OCI-LY3 (cell line): Measurements from ENCODE around the gene SMYD2.

Experiments used
- CTCF ChIP-seq: fragments of 200-600, 300-600 bp; sonication (generic); IDR thresholded peaks from 2 replicates; pipeline ENCODE4 v1.5.1; 2014; ENCODE audit warnings: antibody characterized with exemption, low read length, low read depth
- EZH2phosphoT487 ChIP-seq: fragments of 200-600 bp; shearing (Covaris generic); IDR thresholded peaks from 2 replicates; pipeline ENCODE4 v1.6.1; 2018; ENCODE audit warnings: antibody characterized with exemption, mixed run types, low read depth

- no peak for TF ChIP-seq CTCF
- no peak for TF ChIP-seq EZH2phosphoT487
Observed at GRCh38 chr1:214285610-214286440, 4.9 kb downstream of the SMYD2 start.
